Liver (tissue), 9 donors: ENCODE data around the gene BSN. TPM values are rescaled to one million over a fixed set of nuclear protein-coding genes. Genes with fewer than 3 reads are reported as not detected.

Source experiments
- DNase-seq: peaks from one replicate; pipeline ENCODE4 v3.0.0-alpha.2; 2017; ENCODE audit warnings: low spot score
- H3K27ac ChIP-seq, 2 donors: one replicate each; pipeline ENCODE4 v1.7.0; 2013; ENCODE audit warnings: inconsistent platforms in 2 of 2, low read length in 2 of 2, control low read depth in 1 of 2, low read depth in 1 of 2, mild to moderate bottlenecking in 1 of 2
- H3K27me3 ChIP-seq, 4 donors: one replicate each; pipeline versions ENCODE4 v1.6.1 to v1.7.0; 2013; ENCODE audit warnings: low read length in 3 of 4, inconsistent platforms in 1 of 4, mild to moderate bottlenecking in 1 of 4, moderate library complexity in 1 of 4; ENCODE audit not compliant: control insufficient read depth in 4 of 4, insufficient read depth in 4 of 4
- H3K36me3 ChIP-seq, 4 donors: one replicate each; pipeline versions ENCODE4 v1.6.1 to v1.7.0; 2013; ENCODE audit warnings: low read length in 3 of 4, mild to moderate bottlenecking in 3 of 4, low read depth in 1 of 4, moderate library complexity in 1 of 4; ENCODE audit not compliant: control insufficient read depth in 4 of 4, insufficient read depth in 3 of 4
- H3K4me1 ChIP-seq, 4 donors: one replicate each; pipeline versions ENCODE4 v1.6.1 to v1.7.0; 2013; ENCODE audit warnings: low read length in 3 of 4, mild to moderate bottlenecking in 3 of 4, moderate library complexity in 1 of 4; ENCODE audit not compliant: control insufficient read depth in 4 of 4, insufficient read depth in 4 of 4
- H3K4me3 ChIP-seq, 3 donors: one replicate each; pipeline versions ENCODE4 v1.6.1 to v1.7.0; 2013; ENCODE audit warnings: low read length in 3 of 3, control low read depth in 1 of 3, low read depth in 1 of 3, mild to moderate bottlenecking in 1 of 3
- H3K9ac ChIP-seq, 2 donors: one replicate each; pipeline ENCODE4 v1.7.0; 2013; ENCODE audit warnings: low read length in 2 of 2, mild to moderate bottlenecking in 2 of 2, moderate library complexity in 2 of 2, control low read depth in 1 of 2, low read depth in 1 of 2
- H3K9me3 ChIP-seq, 4 donors: one replicate each; pipeline versions ENCODE4 v1.6.1 to v1.7.0; 2013; ENCODE audit warnings: low read length in 3 of 4; ENCODE audit not compliant: control insufficient read depth in 4 of 4
- ATF3 ChIP-seq: IDR thresholded peaks from 2 replicates; pipeline ENCODE4 v1.6.1; 2016; ENCODE audit warnings: antibody characterized with exemption
- CTCF ChIP-seq: fragments of 150-350 bp; IDR thresholded peaks from 2 replicates; pipeline ENCODE4 v1.5.1; 2017; ENCODE audit warnings: improper control_type of control experiment, low read depth, low read length; ENCODE audit not compliant: missing input control
- EGR1 ChIP-seq, 2 donors: IDR thresholded peaks; 2 replicates each; pipeline ENCODE4 v1.6.1; 2016 to 2018; ENCODE audit warnings: antibody characterized with exemption in 2 of 2, low read depth in 2 of 2
- FOXA2 ChIP-seq: IDR thresholded peaks from 2 replicates; pipeline ENCODE4 v1.6.1; 2016; ENCODE audit warnings: antibody characterized with exemption
- GABPA ChIP-seq, 2 donors: IDR thresholded peaks in 1 of 2; conservative IDR thresholded peaks in 1 of 2; 2 replicates each; pipeline ENCODE4 v1.6.1; 2016; ENCODE audit warnings: antibody characterized with exemption in 2 of 2, mild to moderate bottlenecking in 1 of 2, moderate library complexity in 1 of 2
- HNF4A ChIP-seq, 2 donors: conservative IDR thresholded peaks; 2 replicates each; pipeline ENCODE4 v1.6.1; 2016; ENCODE audit warnings: antibody characterized with exemption in 2 of 2, mild to moderate bottlenecking in 2 of 2
- HNF4G ChIP-seq: IDR thresholded peaks from 2 replicates; pipeline ENCODE4 v1.6.1; 2016; ENCODE audit warnings: antibody characterized with exemption
- JUND ChIP-seq, 2 donors: IDR thresholded peaks; 2 replicates each; pipeline ENCODE4 v1.6.1; 2016; ENCODE audit warnings: antibody characterized with exemption in 2 of 2
- NR2F2 ChIP-seq: IDR thresholded peaks from 2 replicates; pipeline ENCODE4 v1.6.1; 2016; ENCODE audit warnings: antibody characterized with exemption
- RAD21 ChIP-seq, 2 donors: IDR thresholded peaks; 2 replicates each; pipeline ENCODE4 v1.6.1; 2016; ENCODE audit warnings: antibody characterized with exemption in 2 of 2, mild to moderate bottlenecking in 2 of 2
- REST ChIP-seq: IDR thresholded peaks from 2 replicates; pipeline ENCODE4 v1.6.1; 2016; ENCODE audit warnings: antibody characterized with exemption, mild to moderate bottlenecking
- RXRA ChIP-seq, 2 donors: IDR thresholded peaks; 2 replicates each; pipeline ENCODE4 v1.6.1; 2017 to 2018; ENCODE audit warnings: antibody characterized with exemption in 2 of 2, mild to moderate bottlenecking in 1 of 2
- SP1 ChIP-seq: IDR thresholded peaks from 2 replicates; pipeline ENCODE4 v1.6.1; 2018; ENCODE audit warnings: antibody characterized with exemption, mild to moderate bottlenecking
- TAF1 ChIP-seq: conservative IDR thresholded peaks from 2 replicates; pipeline ENCODE4 v1.6.1; 2016; ENCODE audit warnings: antibody characterized with exemption, mild to moderate bottlenecking
- YY1 ChIP-seq: IDR thresholded peaks from 2 replicates; pipeline ENCODE4 v1.6.1; 2016; ENCODE audit warnings: antibody characterized with exemption, mild to moderate bottlenecking
- ZBTB33 ChIP-seq: IDR thresholded peaks from 2 replicates; pipeline ENCODE4 v1.6.1; 2016; ENCODE audit warnings: antibody characterized with exemption
- WGBS: extraction: QIAGEN DNeasy Blood & Tissue Kit; methylation state at CpG from one replicate; pipeline ENCODE4 v1.1.7; 2013; 5-methylcytosine and 5-hydroxymethylcytosine counted together
- polyA plus RNA-seq, 2 donors: library from polyadenylated mRNA; stranded (reverse) in 1 of 2; unstranded in 1 of 2; fragments of 200-250 nt in 1 of 2; fragments of >200 nt in 1 of 2; fragmentation: Nextera tagmentation in 1 of 2; extraction: Ambion mirVana in 1 of 2; gene quantifications; one replicate each; pipeline versions ENCODE4 v1.2.1 to v1.2.3, GENCODE V29; 2013 to 2015
- total RNA-seq, 2 donors: library from RNA; depleted of rRNA; stranded (reverse); fragments of >200 nt; gene quantifications; one replicate each; pipeline ENCODE4 v1.2.3, GENCODE V29; 2014
- donor health status: healthy.
- donor health status: healthy.
- donor health status: healthy.
- donor health status: healthy.
- donor health status: healthy.

Gene BSN
- total and polyA plus RNA-seq, 4 donors = 0.32 to 0.67 (median 0.40) TPM

GRCh38 chr3:49659756-49660155 lies 105.5 kb downstream of the BSN start:
- 73% methylated on average over 4 of the region's 4 CpGs for WGBS
- Histone ChIP-seq H3K4me1 (peaks cover 0 to 2% (median under 1%) of the 10 kb centered on the region in 4 donors), H3K36me3 (no peaks in the 10 kb centered on the region), H3K27ac (no peak overlapping the region), H3K9ac (no peak overlapping the region), H3K9me3 (no peaks in the 10 kb centered on the region), H3K27me3 (no peaks in the 10 kb centered on the region), H3K4me3 (no peak overlapping the region)
- no peak for DNase-seq
- no peak for TF ChIP-seq RAD21 (IDR thresholded peaks at IDR 0.05)

GRCh38 chr3:49661281-49661680 lies 107.0 kb downstream of the BSN start:
- 93% methylated on average over 14 of the region's 14 CpGs for WGBS
- no peaks in the 10 kb centered on the region for H3K27me3 ChIP-seq
- H3K9ac ChIP-seq = no peak overlapping the region
- no peak overlapping the region for H3K4me3 ChIP-seq
- DNase-seq = no peak
- TF ChIP-seq SP1 (no peak), HNF4A (conservative IDR thresholded peaks at IDR 0.05) (no peak), RXRA (IDR thresholded peaks at IDR 0.05) (no peak), ATF3 (no peak), REST (no peak), RAD21 (IDR thresholded peaks at IDR 0.05) (no peak), NR2F2 (no peak), ZBTB33 (no peak), FOXA2 (no peak), JUND (IDR thresholded peaks at IDR 0.05) (no peak), TAF1 (no peak), HNF4G (no peak), EGR1 (IDR thresholded peaks at IDR 0.05; ENCODE audit: low read depth in 2 of 2) (no peak), YY1 (no peak), CTCF (no peak), GABPA (IDR thresholded peaks at IDR 0.05 in 1 of 2, conservative IDR thresholded peaks at IDR 0.05 in 1 of 2) (no peak)
- H3K9me3 ChIP-seq = no peaks in the 10 kb centered on the region
- no peak overlapping the region for H3K27ac ChIP-seq
- H3K36me3 ChIP-seq = no peaks in the 10 kb centered on the region
- peaks cover 12 to 18% (median 15%) of the 10 kb centered on the region in 4 donors for H3K4me1 ChIP-seq
